ENCODE measurements around the gene SCTR.

The SCTR gene

GRCh38 chr2:119487434-119488244, 36.6 kb downstream of the SCTR start:
- DNase-seq (ENCODE audit: low spot score) = peak; percentile 92

GRCh38 chr2:119486886-119487285, 37.4 kb downstream of the SCTR start:
- DNase-seq (ENCODE audit: low spot score) = peak; percentile 90

- DNase-seq (ENCODE audit: low spot score) = no peak
These were observed 38.0 kb downstream of the SCTR start for GRCh38 chr2:119486196-119486827.

- no peak for DNase-seq (ENCODE audit: low spot score)
These were observed 38.8 kb downstream of the SCTR start for GRCh38 chr2:119485336-119486110.

- peak; percentile 51 for DNase-seq (ENCODE audit: low spot score)
These were observed 39.4 kb downstream of the SCTR start for GRCh38 chr2:119484834-119485233.

GRCh38 chr2:119483896-119484718, 40.2 kb downstream of the SCTR start:
- no peak for DNase-seq (ENCODE audit: low spot score)

- DNase-seq (ENCODE audit: low spot score) = no peak
These were observed 40.9 kb downstream of the SCTR start for GRCh38 chr2:119483395-119483753.

GRCh38 chr2:119482481-119483394, 41.5 kb downstream of the SCTR start:
- DNase-seq (ENCODE audit: low spot score) = no peak

- no peak for DNase-seq (ENCODE audit: low spot score)
These were observed 42.5 kb downstream of the SCTR start for GRCh38 chr2:119481501-119482455.

GRCh38 chr2:119480718-119481142, 43.6 kb downstream of the SCTR start:
- no peak for DNase-seq (ENCODE audit: low spot score)

GRCh38 chr2:119480184-119480583, 44.1 kb downstream of the SCTR start:
- DNase-seq (ENCODE audit: low spot score) = no peak

GRCh38 chr2:119478978-119479295, 45.3 kb downstream of the SCTR start:
- DNase-seq (ENCODE audit: low spot score) = no peak

GRCh38 chr2:119478188-119478977, 45.9 kb downstream of the SCTR start:
- DNase-seq (ENCODE audit: low spot score) = no peak

GRCh38 chr2:119477113-119477505, 47.2 kb downstream of the SCTR start:
- DNase-seq (ENCODE audit: low spot score) = no peak

- DNase-seq (ENCODE audit: low spot score) = peak; percentile 80
These were observed 47.8 kb downstream of the SCTR start for GRCh38 chr2:119476301-119477112.

GRCh38 chr2:119475857-119476244, 48.4 kb downstream of the SCTR start:
- no peak for DNase-seq (ENCODE audit: low spot score)

GRCh38 chr2:119475225-119475856, 48.9 kb downstream of the SCTR start:
- DNase-seq (ENCODE audit: low spot score) = no peak

Data from kidney tubule cell (primary cell).